ENCODE results near the gene USP13. TPM values are rescaled to one million over a fixed set of nuclear protein-coding genes. Genes with fewer than 3 reads are reported as not detected.
A peak's percentile ranks its signal among the peaks of the same experiment; 100 is the strongest.

USP13 gene
- total RNA-seq, 6 experiments from 2014 or later = 6.0 to 11.1 (median 6.9) TPM

- H3K9me3 ChIP-seq = no peaks in the 10 kb centered on the region
- intact Hi-C loops (cut with DNase I) = no loop called here
- TF ChIP-seq POLR2A (IDR thresholded peaks at IDR 0.05) (no peak), CTCF (IDR thresholded peaks at IDR 0.05) (peak; percentile 47 to 68 (median 52))
- H3K4me3 ChIP-seq = no peak overlapping the region
- no peak overlapping the region for H3K27ac ChIP-seq
- ATAC-seq (peak; percentile 69 to 90 (median 78)), DNase-seq (no peak)
- H3K4me1 ChIP-seq = no peaks in the 10 kb centered on the region
- 14% methylated on average over 9 of the region's 9 CpGs for WGBS (ENCODE audit: insufficient coverage, low coverage, low lambda C conversion rate, missing lambda C conversion rate)
- H3K36me3 ChIP-seq = no peaks in the 10 kb centered on the region
- H3K27me3 ChIP-seq = no peaks in the 10 kb centered on the region
These were observed 158.7 kb downstream of the USP13 start for GRCh38 chr3:179811321-179812095.

- H3K4me1 ChIP-seq = no peaks in the 10 kb centered on the region
- no peak overlapping the region for H3K4me3 ChIP-seq
- no peak for TF ChIP-seq POLR2A (IDR thresholded peaks at IDR 0.05)
- TF ChIP-seq CTCF (IDR thresholded peaks at IDR 0.05) = no peak
- no peak overlapping the region for H3K27ac ChIP-seq
- intact Hi-C loops (cut with DNase I) = no loop called here
- 60% methylated on average over 3 of the region's 3 CpGs for WGBS (ENCODE audit: insufficient coverage, low coverage, low lambda C conversion rate, missing lambda C conversion rate)
- ATAC-seq (no peak), DNase-seq (no peak)
- no peaks in the 10 kb centered on the region for H3K9me3 ChIP-seq
- H3K27me3 ChIP-seq = no peaks in the 10 kb centered on the region
- no peaks in the 10 kb centered on the region for H3K36me3 ChIP-seq
These were observed 159.2 kb downstream of the USP13 start for GRCh38 chr3:179812096-179812382.

GRCh38 chr3:179819379-179819778, 166.5 kb downstream of the USP13 start:
- Histone ChIP-seq H3K27me3 (no peaks in the 10 kb centered on the region), H3K9me3 (no peaks in the 10 kb centered on the region), H3K27ac (no peak overlapping the region), H3K4me1 (no peaks in the 10 kb centered on the region), H3K36me3 (no peaks in the 10 kb centered on the region), H3K4me3 (no peak overlapping the region)
- ATAC-seq = no peak
- no peak for DNase-seq
- TF ChIP-seq CTCF (IDR thresholded peaks at IDR 0.05) (no peak), POLR2A (IDR thresholded peaks at IDR 0.05) (no peak)
- intact Hi-C loops (cut with DNase I) = no loop called here
- 70% methylated on average over 3 of the region's 3 CpGs for WGBS (ENCODE audit: insufficient coverage, low coverage, low lambda C conversion rate, missing lambda C conversion rate)

GRCh38 chr3:179822296-179822695, 169.5 kb downstream of the USP13 start:
- Histone ChIP-seq H3K9me3 (no peaks in the 10 kb centered on the region), H3K27me3 (no peaks in the 10 kb centered on the region), H3K4me1 (no peaks in the 10 kb centered on the region), H3K4me3 (no peak overlapping the region), H3K27ac (no peak overlapping the region), H3K36me3 (no peaks in the 10 kb centered on the region)
- intact Hi-C loops (cut with DNase I) = no loop called here
- no peak for ATAC-seq
- DNase-seq = no peak
- WGBS (ENCODE audit: insufficient coverage, low coverage, low lambda C conversion rate, missing lambda C conversion rate) = 55% methylated on average over 3 of the region's 3 CpGs
- TF ChIP-seq POLR2A (IDR thresholded peaks at IDR 0.05) = no peak
- no peak for TF ChIP-seq CTCF (IDR thresholded peaks at IDR 0.05)

All from right lobe of liver (tissue), 6 donors.